Neuronal stem cell (in vitro differentiated cells): ENCODE data around the gene SRGAP3.
A peak's percentile ranks its signal among the peaks of the same experiment; 100 is the strongest.

Experiments
- DNase-seq: peaks from one replicate; pipeline ENCODE4 v3.0.0-alpha.2; 2013; ENCODE audit warnings: low spot score
- H2AFZ ChIP-seq: one replicate; pipeline ENCODE4 v1.6.1; 2013; ENCODE audit warnings: mild to moderate bottlenecking, low read length, inconsistent platforms
- H2AK5ac ChIP-seq: 2 replicates; pipeline ENCODE4 v1.6.1; 2013; ENCODE audit warnings: low read depth, mild to moderate bottlenecking, inconsistent platforms, low read length, moderate library complexity, mixed read lengths
- H2BK120ac ChIP-seq: 2 replicates; pipeline ENCODE4 v1.6.1; 2013; ENCODE audit warnings: low read depth, mild to moderate bottlenecking, inconsistent platforms, low read length, moderate library complexity, mixed read lengths
- H2BK12ac ChIP-seq: one replicate; pipeline ENCODE4 v1.6.1; 2013; ENCODE audit warnings: low read length, inconsistent platforms
- H2BK15ac ChIP-seq: 2 replicates; pipeline ENCODE4 v1.6.1; 2013; ENCODE audit warnings: mild to moderate bottlenecking, low read length, inconsistent platforms, mixed read lengths
- H2BK5ac ChIP-seq: one replicate; pipeline ENCODE4 v1.6.1; 2013; ENCODE audit warnings: inconsistent platforms, mild to moderate bottlenecking, low read length, moderate library complexity
- H3K14ac ChIP-seq: one replicate; pipeline ENCODE4 v1.6.1; 2013; ENCODE audit warnings: low read length, inconsistent platforms
- H3K18ac ChIP-seq: 2 replicates; pipeline ENCODE4 v1.6.1; 2013; ENCODE audit warnings: low read length, inconsistent platforms
- H3K23ac ChIP-seq: 2 replicates; pipeline ENCODE4 v1.6.1; 2013; ENCODE audit warnings: low read depth, mild to moderate bottlenecking, mixed read lengths, low read length, inconsistent platforms; ENCODE audit not compliant: poor library complexity
- H3K27ac ChIP-seq: replicated peaks from 3 replicates; pipeline ENCODE4 v1.5.1; 2013; ENCODE audit warnings: low read length, inconsistent platforms
- H3K27me3 ChIP-seq, 3 experiments: 2 replicates each; pipeline ENCODE4 v1.6.1; 2013; ENCODE audit warnings: low read length in 3 of 3, mild to moderate bottlenecking in 2 of 3, inconsistent platforms in 1 of 3, low read depth in 1 of 3, mixed read lengths in 1 of 3, moderate library complexity in 1 of 3; ENCODE audit not compliant: control insufficient read depth in 3 of 3, insufficient read depth in 3 of 3
- H3K36me3 ChIP-seq, 2 donors: replicated peaks in 1 of 2; 2 replicates each; pipeline ENCODE4 v1.6.1; 2013; ENCODE audit warnings: low read length in 2 of 2; ENCODE audit not compliant: control insufficient read depth in 2 of 2, insufficient read depth in 2 of 2
- H3K4ac ChIP-seq: 2 replicates; pipeline ENCODE4 v1.6.1; 2013; ENCODE audit warnings: inconsistent platforms, mild to moderate bottlenecking, low read length, moderate library complexity
- H3K4me1 ChIP-seq, 2 donors: 1 replicate in 1 of 2; 2 replicates in 1 of 2; pipeline ENCODE4 v1.6.1; 2013; ENCODE audit warnings: low read length in 2 of 2, low read depth in 1 of 2; ENCODE audit not compliant: control insufficient read depth in 2 of 2, insufficient read depth in 1 of 2
- H3K4me2 ChIP-seq: one replicate; pipeline ENCODE4 v1.6.1; 2013; ENCODE audit warnings: mild to moderate bottlenecking, low read length, inconsistent platforms; ENCODE audit not compliant: insufficient read depth, poor library complexity, severe bottlenecking
- H3K4me3 ChIP-seq, 2 donors: 2 replicates each; pipeline ENCODE4 v1.5.1; 2013; ENCODE audit warnings: low read length in 2 of 2, mild to moderate bottlenecking in 2 of 2, inconsistent platforms in 1 of 2, moderate library complexity in 1 of 2
- H3K79me1 ChIP-seq: one replicate; pipeline ENCODE4 v1.6.1; 2013; ENCODE audit warnings: low read depth, mild to moderate bottlenecking, inconsistent platforms, low read length, moderate library complexity
- H3K9ac ChIP-seq: one replicate; pipeline ENCODE4 v1.6.1; 2013; ENCODE audit warnings: mild to moderate bottlenecking, low read depth, low read length, inconsistent platforms; ENCODE audit not compliant: poor library complexity
- H3K9me3 ChIP-seq, 2 donors: replicated peaks in 1 of 2; 2 replicates each; pipeline versions ENCODE3 to v1.6.1; 2013; ENCODE audit warnings: low read length in 2 of 2, mild to moderate bottlenecking in 2 of 2, inconsistent platforms in 1 of 2, low read depth in 1 of 2, mixed read lengths in 1 of 2, moderate library complexity in 1 of 2; ENCODE audit not compliant: control insufficient read depth in 2 of 2, insufficient read depth in 1 of 2
- H4K8ac ChIP-seq: one replicate; pipeline ENCODE4 v1.6.1; 2013; ENCODE audit warnings: low read depth, mild to moderate bottlenecking, inconsistent platforms, low read length, moderate library complexity
- H4K91ac ChIP-seq: one replicate; pipeline ENCODE4 v1.6.1; 2013; ENCODE audit warnings: low read length, low read depth, mild to moderate bottlenecking, inconsistent platforms; ENCODE audit not compliant: poor library complexity
- WGBS, 2 donors: extraction: QIAGEN DNeasy Blood & Tissue Kit; methylation state at CpG; one replicate each; pipeline ENCODE4 v1.1.7; 2013; ENCODE audit warnings: missing lambda C conversion rate in 2 of 2, mixed read lengths in 1 of 2; ENCODE audit not compliant: insufficient read length in 2 of 2, insufficient replicate concordance in 1 of 2; ENCODE audit errors: extremely low coverage in 2 of 2; 5-methylcytosine and 5-hydroxymethylcytosine counted together

The SRGAP3 gene

DNA sequence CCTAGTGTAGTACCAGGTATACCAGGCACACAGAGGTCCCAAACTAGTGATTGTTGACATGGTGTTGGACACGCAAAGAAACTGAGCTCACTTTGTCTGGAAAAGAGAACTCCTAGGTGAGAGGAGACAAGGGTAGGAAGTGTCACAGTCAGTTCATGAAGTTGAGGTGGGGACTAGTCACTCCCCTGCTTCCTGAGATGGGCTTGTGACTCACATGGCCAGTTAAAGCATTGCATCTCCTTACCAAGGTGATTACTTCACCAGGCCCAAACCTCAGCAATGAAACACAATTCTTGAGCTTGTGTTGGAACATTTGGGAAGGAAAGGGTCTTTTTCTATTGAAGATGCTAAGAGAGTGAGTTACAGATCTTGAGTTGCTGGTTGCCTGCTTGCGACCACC lies 236.9 kb downstream of the SRGAP3 start:
- Histone ChIP-seq H2BK120ac (no peak overlapping the region), H3K9ac (no peak overlapping the region), H3K18ac (no peak overlapping the region), H3K36me3 (peaks cover 22 to 100% of the 10 kb centered on the region in 2 donors), H2BK15ac (no peak overlapping the region), H3K79me1 (no peaks in the 10 kb centered on the region), H3K4ac (no peak overlapping the region), H2BK5ac (no peak overlapping the region), H3K4me3 (no peak overlapping the region), H3K4me1 (peaks cover 0 to 3% of the 10 kb centered on the region in 2 donors), H2AK5ac (no peak overlapping the region), H4K91ac (no peak overlapping the region), H4K8ac (no peak overlapping the region), H3K27me3 (no peaks in the 10 kb centered on the region), H2BK12ac (no peak overlapping the region), H3K27ac (no peak overlapping the region), H2AFZ (no peak overlapping the region), H3K23ac (no peak overlapping the region), H3K4me2 (no peak overlapping the region), H3K14ac (no peak overlapping the region), H3K9me3 (peaks cover 5 to 6% of the 10 kb centered on the region in 2 donors)
- DNase-seq, result no peak
- WGBS, 2 donors, result no CpG with 5 or more reads among the region's 2 CpGs

DNA sequence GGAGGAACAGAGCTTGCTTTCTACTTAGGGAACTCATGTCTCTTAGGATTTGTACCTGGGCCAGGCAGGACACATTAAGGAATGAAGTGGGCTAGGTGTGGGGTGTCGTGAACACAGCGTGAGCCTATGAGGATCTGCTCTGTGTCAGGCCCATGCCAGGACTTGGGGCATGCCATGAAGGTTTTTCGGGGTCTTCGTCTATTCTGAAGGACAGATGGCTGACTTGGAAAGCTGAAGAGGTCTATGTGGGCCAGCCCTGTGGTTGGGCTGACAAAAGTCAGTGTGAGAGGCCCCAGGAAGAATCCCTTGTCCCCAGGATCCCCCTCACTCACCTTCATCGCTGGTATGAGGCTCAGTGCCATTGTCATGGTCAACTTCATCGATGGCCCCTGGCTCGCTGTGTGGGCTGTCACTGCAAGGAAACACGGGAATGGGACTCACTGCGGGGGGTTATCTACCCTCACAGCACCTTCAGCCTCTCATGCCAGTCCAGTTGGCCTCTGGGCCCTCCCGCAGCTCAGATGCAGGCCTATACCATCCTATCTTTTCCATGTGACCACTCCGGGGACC lies 239.4 kb downstream of the SRGAP3 start:
- no peak overlapping the region for H3K4ac ChIP-seq
- no peak overlapping the region for H3K18ac ChIP-seq
- H4K91ac ChIP-seq, result no peak overlapping the region
- H3K27ac ChIP-seq, result no peak overlapping the region
- no peak overlapping the region for H4K8ac ChIP-seq
- H3K9ac ChIP-seq, result no peak overlapping the region
- no peak overlapping the region for H2BK12ac ChIP-seq
- no peak overlapping the region for H3K4me3 ChIP-seq
- no peak overlapping the region for H2BK120ac ChIP-seq
- no CpG with 5 or more reads among the region's 11 CpGs for WGBS, 2 donors
- H3K27me3 ChIP-seq, result no peaks in the 10 kb centered on the region
- H2AK5ac ChIP-seq, result no peak overlapping the region
- H3K79me1 ChIP-seq, result no peaks in the 10 kb centered on the region
- H3K36me3 ChIP-seq, result peaks cover 18 to 98% of the 10 kb centered on the region in 2 donors
- no peak overlapping the region for H3K14ac ChIP-seq
- peaks cover 5 to 6% of the 10 kb centered on the region in 2 donors for H3K9me3 ChIP-seq
- no peak overlapping the region for H2BK15ac ChIP-seq
- H2BK5ac ChIP-seq, result no peak overlapping the region
- H3K23ac ChIP-seq, result no peak overlapping the region
- H2AFZ ChIP-seq, result no peak overlapping the region
- H3K4me2 ChIP-seq, result no peak overlapping the region
- DNase-seq, result no peak
- peaks cover 0 to 1% of the 10 kb centered on the region in 2 donors for H3K4me1 ChIP-seq

DNA sequence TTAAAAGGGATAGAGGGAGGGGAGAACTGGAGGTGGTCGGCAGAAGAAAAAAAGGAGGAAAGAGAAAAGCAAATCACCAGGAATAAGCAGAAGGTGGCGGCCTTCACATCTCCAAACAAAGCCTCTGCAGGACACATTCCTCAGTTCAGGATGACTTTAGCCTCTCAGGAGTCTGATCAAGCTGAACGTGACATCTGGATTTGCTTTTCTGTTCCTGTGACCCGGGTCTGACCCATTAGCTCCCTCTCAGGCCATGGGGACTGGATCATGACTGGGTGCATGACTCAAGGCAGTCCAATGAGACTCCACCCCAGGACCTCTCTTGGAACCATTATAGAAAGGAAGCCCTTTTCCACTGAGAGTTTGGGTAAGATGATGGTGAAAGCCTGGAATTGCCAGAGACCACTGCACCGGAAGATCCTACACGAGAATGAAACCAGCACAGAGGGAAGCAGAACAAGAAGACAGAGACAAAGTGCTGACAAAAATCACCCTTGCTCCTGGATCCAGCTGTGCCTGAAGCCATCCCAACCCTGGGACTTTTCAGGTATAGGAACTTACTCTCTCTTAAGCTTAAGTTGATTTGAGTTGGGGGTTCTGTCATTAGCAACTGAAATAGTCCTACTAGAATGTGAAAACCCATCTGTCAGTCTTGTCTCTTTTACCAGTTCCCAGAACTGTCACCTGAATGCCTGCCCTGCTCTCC lies 240.7 kb downstream of the SRGAP3 start:
- H2BK120ac ChIP-seq, result no peak overlapping the region
- no peak overlapping the region for H2AK5ac ChIP-seq
- H2BK5ac ChIP-seq, result no peak overlapping the region
- H4K8ac ChIP-seq, result no peak overlapping the region
- H3K23ac ChIP-seq, result no peak overlapping the region
- H3K18ac ChIP-seq, result no peak overlapping the region
- no peak overlapping the region for H2AFZ ChIP-seq
- no peaks in the 10 kb centered on the region for H3K27me3 ChIP-seq
- no peaks in the 10 kb centered on the region for H3K79me1 ChIP-seq
- no peak overlapping the region for H4K91ac ChIP-seq
- no peak overlapping the region for H2BK15ac ChIP-seq
- H3K27ac ChIP-seq, result no peak overlapping the region
- H2BK12ac ChIP-seq, result no peak overlapping the region
- H3K4me2 ChIP-seq, result no peak overlapping the region
- H3K14ac ChIP-seq, result no peak overlapping the region
- H3K36me3 ChIP-seq, result peaks cover 15 to 93% of the 10 kb centered on the region in 2 donors
- no peak for DNase-seq
- peaks cover 3 to 6% of the 10 kb centered on the region in 2 donors for H3K9me3 ChIP-seq
- H3K4ac ChIP-seq, result no peak overlapping the region
- no peak overlapping the region for H3K9ac ChIP-seq
- peaks cover 0 to 1% of the 10 kb centered on the region in 2 donors for H3K4me1 ChIP-seq
- no CpG with 5 or more reads among the region's 6 CpGs for WGBS, 2 donors
- H3K4me3 ChIP-seq, result no peak overlapping the region

DNA sequence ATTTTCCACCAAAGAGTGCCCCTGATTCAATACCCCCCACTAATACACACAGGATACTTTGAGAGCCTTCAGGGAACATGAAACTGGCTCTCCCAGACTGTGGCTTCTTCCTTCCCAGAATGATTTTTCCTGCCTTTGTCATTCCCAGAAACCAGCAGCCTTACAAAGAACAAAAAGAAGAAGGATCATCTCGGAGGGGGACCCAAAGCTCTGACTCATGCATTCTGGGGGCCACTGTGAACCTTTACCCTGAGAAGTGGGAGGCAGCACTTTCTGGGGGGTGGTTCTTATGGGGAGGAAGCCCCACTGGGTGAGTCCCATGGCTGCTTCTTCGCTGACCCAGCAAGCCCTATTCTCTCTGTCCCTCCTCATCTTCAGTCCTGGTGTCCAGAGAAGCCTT lies 241.5 kb downstream of the SRGAP3 start:
- Histone ChIP-seq H3K36me3 (peaks cover 13 to 89% of the 10 kb centered on the region in 2 donors), H2BK12ac (no peak overlapping the region), H3K23ac (no peak overlapping the region), H2BK5ac (no peak overlapping the region), H4K91ac (no peak overlapping the region), H3K9ac (no peak overlapping the region), H3K18ac (peak overlapping the region; percentile 25), H3K4me1 (peaks cover 0 to 1% of the 10 kb centered on the region in 2 donors), H3K4ac (no peak overlapping the region), H2BK120ac (no peak overlapping the region), H2AK5ac (no peak overlapping the region), H2BK15ac (no peak overlapping the region), H4K8ac (no peak overlapping the region), H3K4me2 (no peak overlapping the region), H3K4me3 (no peak overlapping the region), H2AFZ (no peak overlapping the region), H3K14ac (no peak overlapping the region), H3K27me3 (no peaks in the 10 kb centered on the region), H3K9me3 (peaks cover 3 to 6% of the 10 kb centered on the region in 2 donors), H3K27ac (no peak overlapping the region), H3K79me1 (no peaks in the 10 kb centered on the region)
- no CpG with 5 or more reads among the region's 2 CpGs for WGBS, 2 donors
- no peak for DNase-seq
